Measurements from ENCODE around the gene ZBTB16. TPM values are rescaled to one million over a fixed set of nuclear protein-coding genes. Genes with fewer than 3 reads are reported as not detected.

Gene ZBTB16
- total and polyA plus RNA-seq, 12 donors: 18.3 to 108 (median 54.6) TPM

DNA sequence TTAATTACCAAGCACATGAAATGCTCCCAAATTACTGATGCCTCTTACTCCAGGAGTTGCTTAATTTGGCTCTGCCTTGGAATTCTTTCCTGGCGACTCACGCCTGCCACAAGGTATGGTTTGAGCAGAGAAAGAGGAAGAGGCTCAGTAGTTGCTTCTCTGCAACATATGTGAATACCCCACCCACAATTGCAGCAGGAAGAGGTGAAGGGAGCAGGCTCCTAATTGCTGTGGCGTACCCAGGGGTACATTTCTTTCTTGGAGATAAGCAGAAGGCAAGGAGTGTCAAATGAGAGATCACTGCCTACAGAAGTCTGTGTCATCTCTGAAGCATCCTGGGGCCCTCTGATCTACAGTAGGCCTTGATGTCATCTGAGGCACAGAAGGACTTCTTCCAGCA, 226.1 kb downstream of the ZBTB16 start:
- H3K4me1 ChIP-seq: peaks cover 4 to 40% (median 17%) of the 10 kb centered on the region in 9 donors
- DNase-seq (no peak), ATAC-seq (no peak)
- H3K4me3 ChIP-seq: no peak overlapping the region
- H3K36me3 ChIP-seq: no peaks in the 10 kb centered on the region
- no peaks in the 10 kb centered on the region for H3K27me3 ChIP-seq
- intact Hi-C loops (cut with DNase I): loop anchor here in 3 of 10 donors (10.0 kb wide), 3 partner anchors 49 to 469 kb away; partner anchors contain the start of gene REXO2 (in 1 of the 3)
- no peaks in the 10 kb centered on the region for H3K9me3 ChIP-seq
- TF ChIP-seq, protein P1, sequence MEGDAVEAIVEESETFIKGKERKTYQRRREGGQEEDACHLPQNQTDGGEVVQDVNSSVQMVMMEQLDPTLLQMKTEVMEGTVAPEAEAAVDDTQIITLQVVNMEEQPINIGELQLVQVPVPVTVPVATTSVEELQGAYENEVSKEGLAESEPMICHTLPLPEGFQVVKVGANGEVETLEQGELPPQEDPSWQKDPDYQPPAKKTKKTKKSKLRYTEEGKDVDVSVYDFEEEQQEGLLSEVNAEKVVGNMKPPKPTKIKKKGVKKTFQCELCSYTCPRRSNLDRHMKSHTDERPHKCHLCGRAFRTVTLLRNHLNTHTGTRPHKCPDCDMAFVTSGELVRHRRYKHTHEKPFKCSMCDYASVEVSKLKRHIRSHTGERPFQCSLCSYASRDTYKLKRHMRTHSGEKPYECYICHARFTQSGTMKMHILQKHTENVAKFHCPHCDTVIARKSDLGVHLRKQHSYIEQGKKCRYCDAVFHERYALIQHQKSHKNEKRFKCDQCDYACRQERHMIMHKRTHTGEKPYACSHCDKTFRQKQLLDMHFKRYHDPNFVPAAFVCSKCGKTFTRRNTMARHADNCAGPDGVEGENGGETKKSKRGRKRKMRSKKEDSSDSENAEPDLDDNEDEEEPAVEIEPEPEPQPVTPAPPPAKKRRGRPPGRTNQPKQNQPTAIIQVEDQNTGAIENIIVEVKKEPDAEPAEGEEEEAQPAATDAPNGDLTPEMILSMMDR (IDR thresholded peaks at IDR 0.05): no peak
- no peak overlapping the region for H3K27ac ChIP-seq
- 81 to 87% methylated on average over 3 of the region's 3 CpGs for WGBS, 2 donors

DNA sequence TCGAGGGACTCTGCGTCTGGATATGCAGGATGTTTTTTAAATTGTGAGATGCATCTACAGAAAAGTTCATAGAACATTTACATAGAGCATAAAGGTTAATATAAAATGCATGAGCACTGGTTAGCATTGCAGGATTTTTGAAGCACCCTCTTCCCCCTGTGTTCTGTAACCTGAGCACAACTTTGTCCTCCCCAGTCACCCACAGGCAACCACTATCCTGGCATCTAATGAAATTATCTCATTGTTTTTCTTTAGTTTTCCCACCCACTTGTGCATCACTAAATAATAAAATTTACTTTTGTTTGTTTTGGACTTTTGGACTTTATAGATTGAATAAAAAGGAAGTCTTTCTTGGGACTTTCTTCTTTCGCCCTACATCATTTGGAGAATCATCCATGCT, 226.7 kb downstream of the ZBTB16 start:
- Histone ChIP-seq H3K27me3 (no peaks in the 10 kb centered on the region), H3K27ac (no peak overlapping the region), H3K9me3 (no peaks in the 10 kb centered on the region), H3K36me3 (no peaks in the 10 kb centered on the region), H3K4me3 (no peak overlapping the region), H3K4me1 (peaks cover 2 to 40% (median 11%) of the 10 kb centered on the region in 9 donors)
- WGBS, 2 donors: 93% methylated on average over 3 of the region's 3 CpGs
- no peak for ATAC-seq
- TF ChIP-seq, protein P1 (IDR thresholded peaks at IDR 0.05): no peak
- intact Hi-C loops (cut with DNase I): loop anchor here in 3 of 10 donors (10.0 kb wide), 3 partner anchors 49 to 469 kb away; partner anchors contain the start of gene REXO2 (in 1 of the 3)
- no peak for DNase-seq

DNA sequence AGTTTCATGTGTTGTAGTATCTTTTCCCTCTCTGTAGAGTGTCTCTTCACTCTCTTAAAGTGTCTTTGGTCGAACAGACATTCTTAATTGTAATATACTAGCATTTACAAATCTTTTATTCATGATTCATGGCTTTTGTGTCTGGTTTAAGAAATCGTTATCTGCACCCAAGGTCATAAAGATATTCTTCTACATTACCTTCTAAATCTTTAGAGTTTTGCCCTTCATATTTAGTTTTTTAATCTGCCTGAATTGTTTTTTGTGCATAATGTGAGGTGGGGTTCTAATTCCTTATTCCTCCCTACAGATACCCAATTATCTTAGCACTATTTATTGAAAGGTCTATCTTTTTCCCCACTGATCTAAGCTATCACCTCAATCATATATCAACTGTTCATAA, 227.6 kb downstream of the ZBTB16 start:
- Histone ChIP-seq H3K9me3 (no peaks in the 10 kb centered on the region), H3K27me3 (no peaks in the 10 kb centered on the region), H3K36me3 (no peaks in the 10 kb centered on the region), H3K4me3 (no peak overlapping the region), H3K27ac (no peak overlapping the region), H3K4me1 (peaks cover 2 to 46% (median 15%) of the 10 kb centered on the region in 9 donors)
- DNase-seq: no peak
- no peak for ATAC-seq
- 86 to 92% methylated on average over 2 of the region's 2 CpGs for WGBS, 2 donors
- intact Hi-C loops (cut with DNase I): loop anchor here in 3 of 10 donors (10.0 kb wide), 3 partner anchors 48 to 468 kb away; partner anchors contain the start of gene REXO2 (in 1 of the 3)
- TF ChIP-seq, protein P1 (IDR thresholded peaks at IDR 0.05): no peak

DNA sequence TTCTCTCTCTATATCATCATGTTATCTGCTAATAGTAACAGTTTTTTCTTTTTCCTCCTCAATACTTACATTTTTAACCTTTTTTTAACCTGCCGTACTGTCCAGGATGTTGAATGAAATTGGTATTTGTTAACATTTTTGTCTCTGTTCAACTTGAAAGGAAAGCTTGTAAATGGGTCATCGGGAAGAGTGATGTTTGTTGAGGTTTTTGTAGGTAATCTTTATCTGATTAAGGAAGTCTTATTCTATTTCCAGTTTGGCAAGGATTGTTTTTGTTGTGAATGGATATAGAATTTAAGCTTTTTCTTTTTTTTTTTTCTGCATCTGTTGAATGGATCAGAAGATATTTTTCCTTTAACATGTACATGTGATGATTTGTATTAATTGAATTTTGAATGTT, 228.6 kb downstream of the ZBTB16 start:
- no peak overlapping the region for H3K4me3 ChIP-seq
- TF ChIP-seq, protein P1 (IDR thresholded peaks at IDR 0.05): no peak
- H3K27ac ChIP-seq: no peak overlapping the region
- H3K9me3 ChIP-seq: no peaks in the 10 kb centered on the region
- intact Hi-C loops (cut with DNase I): loop anchor here in 3 of 10 donors (10.0 kb wide), 3 partner anchors 47 to 467 kb away; partner anchors contain the start of gene REXO2 (in 1 of the 3)
- peaks cover 2 to 55% (median 25%) of the 10 kb centered on the region in 9 donors for H3K4me1 ChIP-seq
- 56 to 60% methylated on average over 2 of the region's 2 CpGs for WGBS, 2 donors
- no peaks in the 10 kb centered on the region for H3K36me3 ChIP-seq
- DNase-seq (no peak), ATAC-seq (no peak)
- no peaks in the 10 kb centered on the region for H3K27me3 ChIP-seq

All from heart right ventricle (tissue), 16 donors.